Testis (tissue), 2 donors: ENCODE measurements around the gene MYBBP1A.

Source experiments
- POLR2A ChIP-seq: fragments of 450-650 bp; IDR thresholded peaks from one replicate; pipeline ENCODE4 v1.6.1; 2017; ENCODE audit warnings: antibody characterized with exemption, mild to moderate bottlenecking, moderate library complexity
- TF ChIP-seq, protein P1 (sequence below), 3 experiments: fragments of 450-650 bp in 2 of 3; fragments of 200-600 bp in 1 of 3; sonication (generic) in 1 of 3; IDR thresholded peaks; one replicate each; pipeline ENCODE4 v1.5.1; 2016 to 2019; ENCODE audit warnings: antibody characterized with exemption in 3 of 3, mild to moderate bottlenecking in 2 of 3, moderate library complexity in 1 of 3

DNA sequence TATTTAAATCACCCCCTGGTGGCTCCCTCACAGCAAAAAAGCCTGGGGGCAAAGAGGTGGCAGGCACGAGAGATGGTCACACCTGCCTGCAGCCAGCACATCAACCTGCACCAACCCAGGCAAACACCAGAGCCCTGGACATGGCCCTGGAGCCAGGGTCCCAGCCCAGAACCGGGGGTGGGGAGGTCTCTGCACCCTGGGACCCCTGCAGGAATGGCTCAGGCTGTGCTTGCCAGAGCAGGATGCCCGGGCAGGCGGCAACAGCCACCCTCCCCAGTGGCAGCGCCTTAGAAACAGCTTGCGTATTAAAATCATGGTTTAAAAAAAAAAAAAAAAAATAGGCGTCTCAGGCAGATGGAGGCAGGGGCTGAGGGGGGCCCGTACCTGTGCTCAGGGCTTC is 16.2 kb downstream of the MYBBP1A start:
- TF ChIP-seq, protein P1, sequence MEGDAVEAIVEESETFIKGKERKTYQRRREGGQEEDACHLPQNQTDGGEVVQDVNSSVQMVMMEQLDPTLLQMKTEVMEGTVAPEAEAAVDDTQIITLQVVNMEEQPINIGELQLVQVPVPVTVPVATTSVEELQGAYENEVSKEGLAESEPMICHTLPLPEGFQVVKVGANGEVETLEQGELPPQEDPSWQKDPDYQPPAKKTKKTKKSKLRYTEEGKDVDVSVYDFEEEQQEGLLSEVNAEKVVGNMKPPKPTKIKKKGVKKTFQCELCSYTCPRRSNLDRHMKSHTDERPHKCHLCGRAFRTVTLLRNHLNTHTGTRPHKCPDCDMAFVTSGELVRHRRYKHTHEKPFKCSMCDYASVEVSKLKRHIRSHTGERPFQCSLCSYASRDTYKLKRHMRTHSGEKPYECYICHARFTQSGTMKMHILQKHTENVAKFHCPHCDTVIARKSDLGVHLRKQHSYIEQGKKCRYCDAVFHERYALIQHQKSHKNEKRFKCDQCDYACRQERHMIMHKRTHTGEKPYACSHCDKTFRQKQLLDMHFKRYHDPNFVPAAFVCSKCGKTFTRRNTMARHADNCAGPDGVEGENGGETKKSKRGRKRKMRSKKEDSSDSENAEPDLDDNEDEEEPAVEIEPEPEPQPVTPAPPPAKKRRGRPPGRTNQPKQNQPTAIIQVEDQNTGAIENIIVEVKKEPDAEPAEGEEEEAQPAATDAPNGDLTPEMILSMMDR (IDR thresholded peaks at IDR 0.05) = no peak
- TF ChIP-seq POLR2A = no peak
